K562 (cell line): ENCODE data around the gene SPDYA. TPM values are rescaled to one million over a fixed set of nuclear protein-coding genes. Genes with fewer than 3 reads are reported as not detected.

Source experiments
- ATAC-seq: fragments of 200-7000 bp; cut with Tn5 transposase; 3 replicates; pipeline ENCODE4 v1.9.1; 2020; ENCODE audit warnings: moderate library complexity
- BruUV-seq: library from RNA; stranded (reverse); fragments of 400-500 nt; replicated peaks from 2 replicates; lab custom pipeline; 2021; lab: Mats Ljungman, UMichigan
- CTCF ChIA-PET: fragments of 300-600 bp; formaldehyde crosslinking; extraction: SDS; loops from one replicate; lab custom pipeline; 2021; ENCODE audit warnings: low intra/inter-chr PET ratio; lab: Yijun Ruan, JAX
- POLR2A ChIA-PET: fragments of 300-600, 350-650 bp; sonication (Branson Sonifier 250); formaldehyde crosslinking; extraction: SDS; loops from one replicate; lab custom pipeline; 2021; ENCODE audit warnings: antibody characterized with exemption, inconsistent platforms; lab: Yijun Ruan, JAX
- DNase-seq, 4 experiments: peaks; one replicate each; pipeline versions ENCODE4 v3.0.0 to v3.0.0-alpha.2; 2011 to 2018; ENCODE audit warnings: low spot score in 3 of 4, mixed read lengths in 3 of 4; ENCODE audit errors: extremely low read depth in 1 of 4
- FAIRE-seq: peaks from 2 replicates; lab custom pipeline; 2011; peaks lifted over from hg19 to GRCh38; lab: Jason Lieb, UNC
- H2AFZ ChIP-seq: 2 replicates; pipeline ENCODE4 v1.6.0; 2011; ENCODE audit warnings: low read depth, low read length, control low read depth, inconsistent platforms
- H3K27ac ChIP-seq: fragments of 200-600 bp; 3 replicates; pipeline ENCODE4 v1.8.0; 2011; ENCODE audit warnings: low read depth, mild to moderate bottlenecking, control low read depth, inconsistent platforms, low read length, moderate library complexity, mixed read lengths; ENCODE audit errors: extremely low read depth
- H3K27me3 ChIP-seq, 2 experiments: fragments of 300-600 bp in 1 of 2; 2 replicates in 1 of 2; 3 replicates in 1 of 2; pipeline versions ENCODE4 v1.6.0 to v1.8.0; 2011; ENCODE audit warnings: inconsistent platforms in 2 of 2, low read length in 2 of 2, mild to moderate bottlenecking in 1 of 2, mixed read lengths in 1 of 2, moderate library complexity in 1 of 2; ENCODE audit not compliant: control insufficient read depth in 2 of 2, insufficient read depth in 2 of 2
- H3K36me3 ChIP-seq: fragments of 300-600 bp; 3 replicates; pipeline ENCODE4 v1.8.0; 2011; ENCODE audit warnings: mild to moderate bottlenecking, low read length, inconsistent platforms; ENCODE audit not compliant: control insufficient read depth, insufficient read depth
- H3K4me1 ChIP-seq, 2 experiments: fragments of 200-600 bp in 1 of 2; replicated peaks in 1 of 2; 2 replicates in 1 of 2; 3 replicates in 1 of 2; pipeline versions ENCODE4 v1.5.1 to v1.8.0; 2011; ENCODE audit warnings: inconsistent platforms in 2 of 2, low read length in 2 of 2, mild to moderate bottlenecking in 1 of 2, mixed read lengths in 1 of 2, moderate library complexity in 1 of 2; ENCODE audit not compliant: control insufficient read depth in 2 of 2, insufficient read depth in 2 of 2
- H3K4me2 ChIP-seq: 2 replicates; pipeline ENCODE4 v1.6.1; 2011; ENCODE audit warnings: low read length, control low read depth, inconsistent platforms, mixed read lengths; ENCODE audit not compliant: insufficient read depth
- H3K4me3 ChIP-seq: fragments of 200-600 bp; sonication (generic), shearing (Covaris generic); 2 replicates; pipeline ENCODE4 v1.5.1; 2016; ENCODE audit warnings: control low read depth, inconsistent platforms
- H3K79me2 ChIP-seq: fragments of 200-600 bp; 3 replicates; pipeline ENCODE4 v1.8.0; 2011; ENCODE audit warnings: low read length, inconsistent platforms; ENCODE audit not compliant: control insufficient read depth, insufficient read depth
- H3K9ac ChIP-seq, 2 experiments: 2 replicates each; pipeline versions ENCODE4 v1.6.0 to v1.6.1; 2011; ENCODE audit warnings: low read depth in 2 of 2, low read length in 2 of 2, control low read depth in 1 of 2, inconsistent platforms in 1 of 2, mild to moderate bottlenecking in 1 of 2, mixed read lengths in 1 of 2; ENCODE audit not compliant: insufficient read depth in 1 of 2
- H3K9me1 ChIP-seq: one replicate; pipeline ENCODE4 v1.6.0; 2011; ENCODE audit warnings: inconsistent platforms, mild to moderate bottlenecking, low read length, moderate library complexity; ENCODE audit not compliant: control insufficient read depth, insufficient read depth
- H3K9me3 ChIP-seq: replicated peaks from 2 replicates; pipeline ENCODE4 v1.5.1; 2011; ENCODE audit warnings: low read depth, low read length, inconsistent platforms; ENCODE audit not compliant: control insufficient read depth, insufficient read depth
- H4K20me1 ChIP-seq: replicated peaks from 2 replicates; pipeline ENCODE4 v1.6.1; 2011; ENCODE audit warnings: low read length, inconsistent platforms, mixed read lengths; ENCODE audit not compliant: control insufficient read depth, insufficient read depth
- CBFA2T3 ChIP-seq: fragments of 450-650 bp; IDR thresholded peaks from 2 replicates; pipeline ENCODE4 v1.6.1; 2017
- DDX20 ChIP-seq: fragments of 450-650 bp; IDR thresholded peaks from 2 replicates; pipeline ENCODE4 v1.6.1; 2016; ENCODE audit warnings: missing genetic modification characterization, low read depth, mild to moderate bottlenecking, missing compliant biosample characterization, moderate library complexity
- ESRRB ChIP-seq: fragments of 250-450 bp; sonication (Bioruptor Pico); IDR thresholded peaks from 2 replicates; pipeline ENCODE4 v1.5.0; 2020; ENCODE audit warnings: mild to moderate bottlenecking, moderate library complexity, borderline replicate concordance
- PHB ChIP-seq: fragments of 250-450 bp; sonication (Bioruptor Pico); IDR thresholded peaks from 2 replicates; pipeline ENCODE4 v1.5.0; 2021
- ZC3H4 ChIP-seq: sonication (generic); formaldehyde crosslinking; IDR thresholded peaks from 2 replicates; pipeline ENCODE4 v1.9.0; 2021; ENCODE audit warnings: missing genetic modification reagents, borderline replicate concordance
- ZNF583 ChIP-seq: fragments of 250-450 bp; sonication (Bioruptor Pico); IDR thresholded peaks from 2 replicates; pipeline ENCODE4 v1.4.0; 2020
- WGBS: fragments of 100-300 bp; shearing (Covaris generic); methylation state at CpG from one replicate; pipeline ENCODE4 v1.1.6; 2016; ENCODE audit warnings: low coverage, mixed read lengths; ENCODE audit not compliant: insufficient coverage; ENCODE audit errors: missing lambda C conversion rate; 5-methylcytosine and 5-hydroxymethylcytosine counted together
- in situ Hi-C: fragments of 300-500 bp; cut with MboI; formaldehyde crosslinking; loops from 4 replicates; pipeline ENCODE4 v1.15.0; 2018; ENCODE audit warnings: inconsistent platforms, mixed read lengths
- intact Hi-C: fragments of 100-400 bp; cut with micrococcal nuclease; formaldehyde crosslinking; loops from 2 replicates; pipeline ENCODE4 v1.14.2; 2022
- polyA plus RNA-seq, 8 experiments: library from polyadenylated mRNA; depleted of rRNA in 4 of 8; stranded (reverse) in 5 of 8; unstranded in 3 of 8; fragments of >200 nt; fragmentation: Nextera tagmentation in 2 of 8; fragmentation: Illumina TruSeq in 1 of 8; extraction: Ambion mirVana in 2 of 8; extraction: Trizol in 1 of 8; gene quantifications; 2 replicates each; pipeline versions ENCODE4 v1.2.1 to v1.2.3, GENCODE V29; 2011 to 2014; ENCODE audit warnings: inconsistent platforms in 1 of 8, missing spikeins in 1 of 8
- total RNA-seq, 7 experiments: library from RNA; depleted of rRNA in 6 of 7; stranded (reverse); fragments of >200 nt in 6 of 7; fragmentation: Illumina TruSeq in 2 of 7; extraction: Trizol in 2 of 7; gene quantifications; 2 replicates each; pipeline versions ENCODE4 v1.2.1 to v1.2.3, GENCODE V29; 2011 to 2021; ENCODE audit warnings: low replicate concordance in 1 of 7
- TF ChIP-seq, protein P1 (sequence below): fragments of 250-450 bp; sonication (Bioruptor Pico); IDR thresholded peaks from 2 replicates; pipeline ENCODE4 v1.4.0; 2020; ENCODE audit warnings: mild to moderate bottlenecking, moderate library complexity
- TF ChIP-seq, protein P2 (sequence below): IDR thresholded peaks from 2 replicates; pipeline ENCODE4 v1.6.1; 2016; ENCODE audit warnings: missing genetic modification characterization, missing compliant biosample characterization

SPDYA gene
- total and polyA plus RNA-seq, 9 of the 15 experiments (the other 6 are each of a cell fraction or from before 2014, with no cell fraction given) = 0.05 to 1.6 (median 0.30) TPM; not detected in 1

DNA sequence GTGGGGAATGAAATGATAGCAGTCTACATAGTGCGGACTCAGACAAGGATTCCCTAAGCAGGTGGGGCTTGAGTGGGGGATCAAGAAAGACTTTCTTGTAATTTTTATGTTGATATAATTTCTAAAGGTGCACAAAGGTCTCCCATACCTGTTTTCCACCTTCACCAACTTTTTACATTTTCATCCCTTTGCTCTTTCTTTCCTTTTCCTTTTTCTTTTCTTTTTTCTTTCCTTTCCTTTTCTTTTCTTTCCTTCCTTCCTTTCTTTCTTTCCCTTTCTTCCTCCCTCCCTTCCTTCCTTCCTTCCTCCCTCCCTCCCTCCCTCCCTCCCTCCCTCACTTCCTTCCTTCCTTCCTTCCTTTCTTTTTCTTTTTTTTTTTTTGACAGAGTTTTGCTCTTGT is 69.6 kb downstream of the SPDYA start:
- H3K9me1 ChIP-seq = no peaks in the 10 kb centered on the region
- H3K9ac ChIP-seq = no peak overlapping the region
- DNase-seq (no peak), ATAC-seq (no peak), FAIRE-seq (no peak)
- no peaks in the 10 kb centered on the region for H3K36me3 ChIP-seq
- no peak overlapping the region for H3K27ac ChIP-seq
- POLR2A ChIA-PET = interaction anchor here (1.6 kb wide), 1 partner anchor 14 kb away, joined by 6 read pairs; the partner anchor contains the start of gene WDR43
- peaks cover 0 to 4% of the 10 kb centered on the region in 2 experiments; a peak in 2 of 5 replicates for H3K4me1 ChIP-seq
- BruUV-seq = no TSS peak
- H2AFZ ChIP-seq = no peak overlapping the region
- no peaks in the 10 kb centered on the region; a peak in 3 of 5 replicates for H3K27me3 ChIP-seq
- WGBS = 63% methylated on average over 1 of the region's 1 CpG
- no peak overlapping the region for H3K4me3 ChIP-seq
- H3K4me2 ChIP-seq = no peak overlapping the region
- intact Hi-C loops (no loop called here), in situ Hi-C loops (no loop called here)
- TF ChIP-seq ESRRB (CRISPR knock-in tag) (no peak), ZC3H4 (no peak), DDX20 (tag) (no peak), CBFA2T3 (no peak), ZNF583 (no peak), PHB (CRISPR knock-in tag) (no peak)
- TF ChIP-seq, protein P1, sequence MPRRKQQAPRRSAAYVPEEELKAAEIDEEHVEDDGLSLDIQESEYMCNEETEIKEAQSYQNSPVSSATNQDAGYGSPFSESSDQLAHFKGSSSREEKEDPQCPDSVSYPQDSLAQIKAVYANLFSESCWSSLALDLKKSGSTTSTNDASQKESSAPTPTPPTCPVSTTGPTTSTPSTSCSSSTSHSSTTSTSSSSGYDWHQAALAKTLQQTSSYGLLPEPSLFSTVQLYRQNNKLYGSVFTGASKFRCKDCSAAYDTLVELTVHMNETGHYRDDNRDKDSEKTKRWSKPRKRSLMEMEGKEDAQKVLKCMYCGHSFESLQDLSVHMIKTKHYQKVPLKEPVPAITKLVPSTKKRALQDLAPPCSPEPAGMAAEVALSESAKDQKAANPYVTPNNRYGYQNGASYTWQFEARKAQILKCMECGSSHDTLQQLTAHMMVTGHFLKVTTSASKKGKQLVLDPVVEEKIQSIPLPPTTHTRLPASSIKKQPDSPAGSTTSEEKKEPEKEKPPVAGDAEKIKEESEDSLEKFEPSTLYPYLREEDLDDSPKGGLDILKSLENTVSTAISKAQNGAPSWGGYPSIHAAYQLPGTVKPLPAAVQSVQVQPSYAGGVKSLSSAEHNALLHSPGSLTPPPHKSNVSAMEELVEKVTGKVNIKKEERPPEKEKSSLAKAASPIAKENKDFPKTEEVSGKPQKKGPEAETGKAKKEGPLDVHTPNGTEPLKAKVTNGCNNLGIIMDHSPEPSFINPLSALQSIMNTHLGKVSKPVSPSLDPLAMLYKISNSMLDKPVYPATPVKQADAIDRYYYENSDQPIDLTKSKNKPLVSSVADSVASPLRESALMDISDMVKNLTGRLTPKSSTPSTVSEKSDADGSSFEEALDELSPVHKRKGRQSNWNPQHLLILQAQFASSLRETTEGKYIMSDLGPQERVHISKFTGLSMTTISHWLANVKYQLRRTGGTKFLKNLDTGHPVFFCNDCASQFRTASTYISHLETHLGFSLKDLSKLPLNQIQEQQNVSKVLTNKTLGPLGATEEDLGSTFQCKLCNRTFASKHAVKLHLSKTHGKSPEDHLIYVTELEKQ (CRISPR knock-in tag) = no peak
- TF ChIP-seq, protein P2, sequence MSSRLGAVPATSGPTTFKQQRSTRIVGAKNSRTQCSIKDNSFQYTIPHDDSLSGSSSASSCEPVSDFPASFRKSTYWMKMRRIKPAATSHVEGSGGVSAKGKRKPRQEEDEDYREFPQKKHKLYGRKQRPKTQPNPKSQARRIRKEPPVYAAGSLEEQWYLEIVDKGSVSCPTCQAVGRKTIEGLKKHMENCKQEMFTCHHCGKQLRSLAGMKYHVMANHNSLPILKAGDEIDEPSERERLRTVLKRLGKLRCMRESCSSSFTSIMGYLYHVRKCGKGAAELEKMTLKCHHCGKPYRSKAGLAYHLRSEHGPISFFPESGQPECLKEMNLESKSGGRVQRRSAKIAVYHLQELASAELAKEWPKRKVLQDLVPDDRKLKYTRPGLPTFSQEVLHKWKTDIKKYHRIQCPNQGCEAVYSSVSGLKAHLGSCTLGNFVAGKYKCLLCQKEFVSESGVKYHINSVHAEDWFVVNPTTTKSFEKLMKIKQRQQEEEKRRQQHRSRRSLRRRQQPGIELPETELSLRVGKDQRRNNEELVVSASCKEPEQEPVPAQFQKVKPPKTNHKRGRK = peak; percentile 52; the same call in 1 of the 2 replicates
- H4K20me1 ChIP-seq = no peaks in the 10 kb centered on the region
- no peaks in the 10 kb centered on the region for H3K79me2 ChIP-seq
- CTCF ChIA-PET = no interaction called here
- no peaks in the 10 kb centered on the region for H3K9me3 ChIP-seq
